Neural progenitor cell (in vitro differentiated cells): ENCODE measurements around the gene FEM1B. TPM values are rescaled to one million over a fixed set of nuclear protein-coding genes. Genes with fewer than 3 reads are reported as not detected.

Experiments
- DNase-seq: peaks from one replicate; pipeline ENCODE4 v3.0.0-alpha.2; 2016; ENCODE audit warnings: low spot score
- H2AFZ ChIP-seq: fragments of 200-600 bp; sonication (generic); replicated peaks from 2 replicates; pipeline ENCODE4 v1.6.1; 2016; ENCODE audit warnings: antibody characterized with exemption
- H3F3A ChIP-seq: fragments of 200-600 bp; sonication (generic); 2 replicates; pipeline ENCODE4 v1.6.1; 2016; ENCODE audit warnings: antibody characterized with exemption, low read depth
- H3K27ac ChIP-seq: fragments of 200-600 bp; sonication (generic); 2 replicates; pipeline ENCODE4 v1.5.1; 2016; ENCODE audit warnings: mild to moderate bottlenecking
- H3K27me3 ChIP-seq: fragments of 200-600 bp; sonication (generic); 2 replicates; pipeline ENCODE4 v1.6.1; 2016; ENCODE audit warnings: mild to moderate bottlenecking, moderate library complexity
- H3K36me3 ChIP-seq: fragments of 200-600 bp; sonication (generic); 2 replicates; pipeline ENCODE4 v1.5.1; 2016
- H3K4me1 ChIP-seq: fragments of 200-600 bp; sonication (generic); 2 replicates; pipeline ENCODE4 v1.6.1; 2016; ENCODE audit warnings: mixed run types
- H3K4me2 ChIP-seq: fragments of 200-600 bp; sonication (generic); 2 replicates; pipeline ENCODE4 v1.6.1; 2016
- H3K4me3 ChIP-seq: fragments of 200-600 bp; sonication (generic); 2 replicates; pipeline ENCODE4 v1.5.1; 2016
- H3K79me2 ChIP-seq: fragments of 200-600 bp; sonication (generic); 2 replicates; pipeline ENCODE4 v1.6.1; 2016; ENCODE audit warnings: low read depth
- H3K9ac ChIP-seq: fragments of 200-600 bp; sonication (generic); 2 replicates; pipeline ENCODE4 v1.6.1; 2016
- H3K9me3 ChIP-seq: fragments of 200-600 bp; sonication (generic); 2 replicates; pipeline ENCODE4 v1.5.1; 2016; ENCODE audit warnings: low read depth
- H4K20me1 ChIP-seq: fragments of 200-600 bp; sonication (generic); 2 replicates; pipeline ENCODE4 v1.6.1; 2016; ENCODE audit warnings: low read depth
- H3K27ac Mint-ChIP-seq: 3 replicates; pipeline ENCODE4 v1.8.0; 2021; ENCODE audit warnings: mixed read lengths
- H3K27me3 Mint-ChIP-seq: 2 replicates; pipeline ENCODE4 v1.8.0; 2022; ENCODE audit warnings: low read depth, mild to moderate bottlenecking, inconsistent platforms, moderate library complexity, mixed read lengths; ENCODE audit not compliant: insufficient read depth
- H3K36me3 Mint-ChIP-seq: 3 replicates; pipeline ENCODE4 v1.8.0; 2021; ENCODE audit warnings: mixed read lengths
- H3K4me1 Mint-ChIP-seq: 3 replicates; pipeline ENCODE4 v1.8.0; 2021; ENCODE audit warnings: mixed read lengths
- H3K4me3 Mint-ChIP-seq: 3 replicates; pipeline ENCODE4 v1.8.0; 2021; ENCODE audit warnings: mild to moderate bottlenecking, moderate library complexity, mixed read lengths
- H3K9me3 Mint-ChIP-seq: 3 replicates; pipeline ENCODE4 v1.8.0; 2020; ENCODE audit warnings: mixed read lengths
- CTCF ChIP-seq: fragments of 200-600 bp; sonication (generic); IDR thresholded peaks from 2 replicates; pipeline ENCODE4 v1.5.1; 2017; ENCODE audit warnings: antibody characterized with exemption, mild to moderate bottlenecking
- EZH2 ChIP-seq: fragments of 200-600 bp; sonication (generic); IDR thresholded peaks from 2 replicates; pipeline ENCODE4 v1.6.1; 2017; ENCODE audit warnings: antibody characterized with exemption, mild to moderate bottlenecking, moderate library complexity
- EZH2phosphoT487 ChIP-seq: fragments of 200-600 bp; sonication (generic); IDR thresholded peaks from 2 replicates; pipeline ENCODE4 v1.6.1; 2017; ENCODE audit warnings: antibody characterized with exemption
- total RNA-seq: library from RNA; depleted of rRNA; stranded (reverse); fragments of >200 nt; gene quantifications from 2 replicates; pipeline ENCODE4 v1.2.3, GENCODE V29; 2015; ENCODE audit warnings: low replicate concordance

Gene FEM1B
- total RNA-seq, 1 donor from 2014 or later = 80.0 TPM

DNA sequence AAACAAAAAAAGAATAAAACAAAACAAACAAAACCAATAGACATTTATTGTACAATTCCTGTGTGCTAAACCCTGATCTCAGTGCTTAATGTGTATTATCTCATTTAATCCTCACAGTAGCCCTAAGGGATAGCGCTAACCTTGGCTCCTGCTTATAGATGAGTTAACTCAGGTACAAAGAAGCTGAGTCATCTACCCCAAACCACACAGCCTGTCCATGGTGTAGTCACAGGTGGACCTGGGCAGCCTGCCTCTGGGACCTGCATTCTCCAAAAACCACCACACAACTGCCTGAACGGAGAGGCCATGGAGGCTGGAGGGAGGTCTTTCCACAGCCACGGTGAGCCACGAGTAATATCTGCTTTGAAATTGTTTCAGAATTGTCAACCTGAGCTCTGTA, 42.5 kb upstream of the FEM1B start:
- no peak for TF ChIP-seq EZH2
- no peak for TF ChIP-seq EZH2phosphoT487
- no peak for TF ChIP-seq CTCF
- Mint-ChIP-seq H3K27ac (no peak overlapping the region), H3K4me3 (no peak overlapping the region), H3K36me3 (no peaks in the 10 kb centered on the region), H3K4me1 (peaks cover 41% of the 10 kb centered on the region), H3K9me3 (peaks cover 4% of the 10 kb centered on the region), H3K27me3 (peaks cover 8% of the 10 kb centered on the region)
- no peaks in the 10 kb centered on the region for H3K79me2 ChIP-seq
- peaks cover 27% of the 10 kb centered on the region for H3K4me1 ChIP-seq
- no peak overlapping the region for H3K4me3 ChIP-seq
- peaks cover 5% of the 10 kb centered on the region for H3K9me3 ChIP-seq
- no peak overlapping the region for H2AFZ ChIP-seq
- H3K4me2 ChIP-seq = no peak overlapping the region
- no peak for DNase-seq
- no peaks in the 10 kb centered on the region for H3K27me3 ChIP-seq
- no peak overlapping the region for H3K27ac ChIP-seq
- no peak overlapping the region for H3K9ac ChIP-seq
- H3F3A ChIP-seq = peaks cover 18% of the 10 kb centered on the region
- no peaks in the 10 kb centered on the region for H4K20me1 ChIP-seq
- no peaks in the 10 kb centered on the region for H3K36me3 ChIP-seq

- Histone ChIP-seq H2AFZ (no peak overlapping the region), H3K36me3 (no peaks in the 10 kb centered on the region), H3K4me3 (no peak overlapping the region), H3K79me2 (no peaks in the 10 kb centered on the region), H3K27ac (no peak overlapping the region), H3K27me3 (no peaks in the 10 kb centered on the region), H3K9me3 (peaks cover 5% of the 10 kb centered on the region), H4K20me1 (no peaks in the 10 kb centered on the region), H3K4me1 (peaks cover 12% of the 10 kb centered on the region), H3F3A (no peaks in the 10 kb centered on the region), H3K9ac (no peak overlapping the region), H3K4me2 (no peak overlapping the region)
- Mint-ChIP-seq H3K27ac (no peak overlapping the region), H3K36me3 (no peaks in the 10 kb centered on the region), H3K4me3 (no peak overlapping the region), H3K9me3 (peaks cover 21% of the 10 kb centered on the region), H3K27me3 (peaks cover 4% of the 10 kb centered on the region), H3K4me1 (peaks cover 16% of the 10 kb centered on the region)
- no peak for DNase-seq
- no peak for TF ChIP-seq EZH2phosphoT487
- no peak for TF ChIP-seq CTCF
- no peak for TF ChIP-seq EZH2
These were observed 38.5 kb upstream of the FEM1B start for GRCh38 chr15:68239025-68239424.

GRCh38 chr15:68241088-68241935, 36.2 kb upstream of the FEM1B start:
- Histone ChIP-seq H3K9me3 (peaks cover 12% of the 10 kb centered on the region), H3K27me3 (no peaks in the 10 kb centered on the region), H3K79me2 (no peaks in the 10 kb centered on the region), H4K20me1 (no peaks in the 10 kb centered on the region), H3F3A (no peaks in the 10 kb centered on the region), H3K36me3 (no peaks in the 10 kb centered on the region), H2AFZ (peak overlapping the region; percentile 91), H3K4me1 (peaks cover 11% of the 10 kb centered on the region), H3K4me2 (peak overlapping the region; percentile 46), H3K27ac (no peak overlapping the region), H3K9ac (no peak overlapping the region), H3K4me3 (no peak overlapping the region)
- peak overlapping the region; percentile 66 for H3K27ac Mint-ChIP-seq
- no peaks in the 10 kb centered on the region for H3K36me3 Mint-ChIP-seq
- peak; percentile 54 for DNase-seq
- H3K27me3 Mint-ChIP-seq = peaks cover 4% of the 10 kb centered on the region
- no peak overlapping the region for H3K4me3 Mint-ChIP-seq
- peaks cover 26% of the 10 kb centered on the region for H3K9me3 Mint-ChIP-seq
- H3K4me1 Mint-ChIP-seq = peaks cover 10% of the 10 kb centered on the region
- TF ChIP-seq EZH2phosphoT487 (no peak), EZH2 (no peak), CTCF (no peak)
